WTC11 (cell line): ENCODE results near the gene MARCHF11. TPM values are rescaled to one million over a fixed set of nuclear protein-coding genes. Genes with fewer than 3 reads are reported as not detected.

Source experiments
- total RNA-seq: library from RNA; stranded (reverse); gene quantifications from 3 replicates; pipeline ENCODE4 v1.2.3, GENCODE V29; 2021
- TF ChIP-seq, protein P1 (sequence below): sonication (generic); formaldehyde crosslinking; IDR thresholded peaks from 2 replicates; pipeline ENCODE4 v1.8.1; 2022; ENCODE audit warnings: mild to moderate bottlenecking, moderate library complexity, missing genetic modification reagents

MARCHF11 gene
- total RNA-seq, 1 experiment from 2014 or later, result 2.9 TPM

DNA sequence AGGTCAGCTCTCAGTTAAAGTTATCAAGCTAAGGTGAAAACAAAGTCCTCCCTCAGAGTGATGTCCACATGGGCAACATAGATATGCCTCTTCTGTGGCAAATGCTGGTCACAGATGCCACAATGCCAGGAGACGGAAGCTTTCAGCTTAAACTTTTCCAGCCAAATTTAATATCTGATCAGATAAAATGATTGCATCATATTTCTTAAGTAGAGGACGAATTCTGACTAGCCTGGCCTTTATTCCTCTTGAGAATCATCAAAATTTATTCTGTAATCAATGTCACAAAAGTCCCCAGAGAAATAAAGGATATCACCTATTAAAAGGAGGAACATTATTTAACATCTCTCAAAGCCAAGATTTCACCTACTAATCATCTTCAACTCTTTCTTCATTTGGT lies 161.9 kb downstream of the MARCHF11 start (continued):
- TF ChIP-seq, protein P1, sequence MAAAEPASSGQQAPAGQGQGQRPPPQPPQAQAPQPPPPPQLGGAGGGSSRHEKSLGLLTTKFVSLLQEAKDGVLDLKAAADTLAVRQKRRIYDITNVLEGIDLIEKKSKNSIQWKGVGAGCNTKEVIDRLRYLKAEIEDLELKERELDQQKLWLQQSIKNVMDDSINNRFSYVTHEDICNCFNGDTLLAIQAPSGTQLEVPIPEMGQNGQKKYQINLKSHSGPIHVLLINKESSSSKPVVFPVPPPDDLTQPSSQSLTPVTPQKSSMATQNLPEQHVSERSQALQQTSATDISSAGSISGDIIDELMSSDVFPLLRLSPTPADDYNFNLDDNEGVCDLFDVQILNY (CRISPR knock-in tag), result no peak
